HG02884 (cell line): ENCODE data around the gene RXFP2.

Experiments
- ATAC-seq: cut with Tn5 transposase; IDR thresholded peaks from one replicate; pipeline ENCODE4 v1.9.1; 2021; ENCODE audit warnings: mild to moderate bottlenecking, moderate library complexity; ENCODE audit not compliant: unreplicated experiment

Gene RXFP2

DNA sequence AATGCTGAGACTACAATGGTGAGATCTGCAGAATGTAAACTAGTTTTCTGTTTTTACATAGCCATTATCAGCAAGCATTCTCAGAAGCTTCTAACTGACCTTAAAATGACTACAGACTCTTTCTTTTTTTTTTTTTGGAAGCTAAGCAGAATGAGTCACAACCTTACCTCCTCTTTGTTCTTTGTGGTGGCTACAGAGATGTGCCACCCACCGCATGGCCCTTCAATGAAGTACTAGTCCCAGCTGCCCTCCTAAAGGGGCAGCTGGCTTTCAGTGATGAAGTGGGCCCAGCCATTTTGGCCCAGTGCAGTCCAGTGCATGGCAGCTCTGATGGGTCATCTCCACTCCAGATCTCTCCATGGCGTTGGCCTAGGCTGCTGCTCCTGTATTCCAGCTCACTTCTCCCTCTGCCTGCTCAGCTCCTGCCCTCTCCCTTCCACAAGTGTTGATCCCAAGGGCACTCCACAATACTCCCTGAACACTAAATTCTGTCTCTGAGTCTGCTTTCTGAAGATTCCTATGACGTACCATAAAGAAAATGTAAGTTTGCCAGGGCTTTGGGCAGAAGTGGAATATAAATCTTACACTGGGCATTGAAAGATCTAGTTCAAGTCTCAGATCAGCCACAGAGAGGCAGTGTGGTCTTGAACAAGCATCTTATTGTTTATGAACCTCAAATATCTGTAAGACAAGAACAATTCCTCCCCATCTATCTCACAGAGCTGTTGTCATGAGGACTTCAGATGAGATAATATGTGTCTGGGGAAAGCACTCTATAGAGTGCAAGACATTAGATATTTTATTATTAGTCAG lies 85.6 kb downstream of the RXFP2 start:
- no peak for ATAC-seq

- ATAC-seq: no peak
These were observed 87.2 kb downstream of the RXFP2 start for GRCh38 chr13:31826521-31826920.

DNA sequence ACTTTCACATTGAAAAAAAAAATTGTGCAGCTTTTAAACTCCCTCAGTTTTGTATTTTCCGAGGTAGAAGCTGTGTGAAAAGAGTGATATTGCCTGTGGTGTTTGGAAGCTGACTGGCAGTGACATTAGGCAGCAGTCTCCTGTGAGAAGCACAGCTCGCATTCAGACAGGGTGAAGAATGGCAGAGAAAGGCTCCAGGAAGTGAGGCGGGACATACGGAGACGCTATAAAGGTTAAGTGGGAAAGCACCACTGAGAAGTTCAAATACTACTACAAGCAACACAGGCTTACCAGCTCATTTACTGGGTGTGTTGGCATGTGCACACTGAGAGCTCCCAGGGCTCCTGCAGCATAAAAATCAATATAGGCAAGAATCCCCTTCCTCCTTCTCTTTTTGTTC lies 88.4 kb downstream of the RXFP2 start:
- ATAC-seq: no peak

GRCh38 chr13:31835932-31836331 lies 96.6 kb downstream of the RXFP2 start:
- no peak for ATAC-seq

DNA sequence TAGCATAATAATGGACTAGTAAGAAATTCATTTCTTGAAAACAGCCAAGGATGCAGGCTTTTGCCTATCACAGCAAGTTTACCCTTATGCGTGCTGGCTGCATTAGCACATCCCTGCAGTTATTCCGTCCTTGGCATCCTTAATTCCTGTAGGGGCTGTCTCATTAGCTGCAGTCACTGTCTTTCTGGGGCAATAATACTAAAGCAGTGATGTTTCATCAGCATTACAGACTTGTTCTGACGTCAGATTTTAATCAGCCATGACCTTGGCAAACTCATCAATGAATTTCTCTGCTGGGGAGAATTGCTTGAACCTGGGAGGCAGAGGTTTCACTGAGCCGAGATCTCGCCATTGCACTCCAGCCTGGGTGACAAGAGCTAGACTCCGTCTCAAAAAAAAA lies 103.7 kb downstream of the RXFP2 start:
- no peak for ATAC-seq

DNA sequence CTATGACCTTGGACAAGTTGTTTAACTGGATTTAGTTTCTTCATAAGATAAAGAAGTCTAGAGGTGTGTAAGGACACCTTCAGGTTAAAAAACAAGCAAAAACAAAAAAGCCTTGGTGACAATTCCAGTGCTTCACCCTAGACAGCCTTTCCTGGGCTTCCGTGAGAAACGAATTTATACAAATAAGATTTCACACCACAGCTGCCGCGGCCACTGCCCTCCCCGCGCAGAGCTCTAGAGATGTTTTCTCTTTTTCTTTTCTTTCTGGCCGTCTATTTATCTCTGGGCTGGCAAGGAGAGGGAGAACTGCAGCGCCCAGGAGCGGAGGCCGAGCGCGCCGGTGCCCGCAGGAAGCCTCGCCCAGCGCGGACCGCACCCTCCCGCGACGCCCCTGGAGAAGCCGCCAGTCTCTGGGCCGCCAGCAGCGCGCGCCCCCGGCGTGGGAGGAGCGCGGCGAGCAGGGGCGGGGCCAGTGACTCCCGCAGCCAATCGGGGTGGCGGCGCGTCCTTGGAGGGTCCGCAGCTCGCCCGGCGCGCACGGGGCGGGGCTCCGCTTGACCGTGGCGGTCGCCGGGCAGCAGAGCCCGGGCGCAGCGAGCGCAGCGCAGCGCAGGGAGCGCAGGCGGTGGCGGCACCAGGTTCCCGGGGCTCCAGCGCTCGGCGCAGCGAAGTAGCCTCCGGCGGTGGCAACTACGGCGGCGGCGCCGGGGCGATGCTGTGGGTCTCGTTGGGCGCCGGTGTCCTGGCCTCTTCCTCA lies 107.0 kb downstream of the RXFP2 start:
- peak; percentile 96 for ATAC-seq

GRCh38 chr13:31846961-31847752 lies 107.8 kb downstream of the RXFP2 start:
- no peak for ATAC-seq

DNA sequence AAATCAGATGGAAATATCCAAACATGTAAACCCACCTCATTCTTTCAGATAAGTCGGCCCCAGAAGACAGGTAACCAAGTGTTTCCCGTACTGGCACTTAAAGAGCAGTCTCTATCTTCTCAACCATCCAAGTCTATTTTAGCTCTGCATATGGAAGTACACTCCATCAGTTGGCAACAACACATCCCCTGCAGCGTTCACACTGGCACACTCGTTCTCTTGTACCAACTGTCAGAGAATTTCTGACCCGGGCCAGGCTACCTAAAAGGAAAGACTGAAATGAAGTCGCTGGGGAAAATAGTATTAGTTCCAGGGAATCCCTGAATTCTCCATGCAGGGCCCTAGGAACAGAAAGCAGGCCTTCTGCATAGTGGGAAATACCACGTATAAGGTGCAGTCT lies 109.3 kb downstream of the RXFP2 start:
- ATAC-seq: no peak

DNA sequence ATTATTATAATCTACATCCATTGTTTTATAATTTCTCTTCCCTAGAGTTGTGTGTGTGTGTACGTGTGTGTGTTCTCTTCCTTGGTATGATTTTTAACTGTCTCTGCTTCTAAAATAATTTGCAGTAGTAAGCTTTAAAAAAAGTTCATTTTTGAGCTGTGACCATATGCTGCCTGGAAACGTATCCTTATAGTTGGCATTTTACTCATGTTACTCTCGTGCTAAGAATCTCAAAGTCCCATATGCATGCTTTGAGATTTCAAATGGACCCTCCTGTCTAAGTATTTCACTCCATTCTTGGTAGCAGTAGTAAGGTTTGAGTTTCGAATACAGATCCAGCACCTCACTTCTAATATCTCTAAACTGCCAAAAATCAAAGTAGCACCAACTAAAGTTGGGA lies 109.9 kb downstream of the RXFP2 start:
- ATAC-seq: no peak

DNA sequence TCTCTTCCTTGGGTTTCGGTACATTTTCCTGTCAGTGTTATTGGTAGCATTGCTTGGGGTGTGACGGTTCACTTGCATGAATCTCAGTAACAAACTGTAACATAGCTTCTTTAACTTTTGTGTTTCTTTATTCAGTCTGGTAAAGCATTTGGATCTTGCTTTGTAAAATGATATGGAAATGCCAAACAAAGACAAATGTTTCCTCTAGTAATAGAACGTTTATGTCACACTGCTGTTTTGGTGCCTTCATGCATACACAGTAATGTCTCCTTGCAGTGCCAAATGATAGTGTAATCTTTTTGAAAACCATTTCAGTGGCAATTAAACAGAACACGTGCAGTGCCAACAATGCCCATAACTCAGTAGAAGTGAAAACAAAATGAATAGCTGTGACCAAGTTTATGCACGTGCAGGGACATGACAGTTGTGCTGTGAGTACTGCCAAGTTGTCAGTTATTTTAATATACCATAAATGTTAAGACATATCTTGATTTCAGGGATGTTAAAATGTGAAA lies 110.8 kb downstream of the RXFP2 start:
- ATAC-seq: no peak

GRCh38 chr13:31851216-31851615 lies 111.9 kb downstream of the RXFP2 start:
- ATAC-seq: no peak
